HL-60/S4 treated with phorbol 12-myristate 13-acetate at 8.2 ng/mL for 4 days and 3 days (cell line): ENCODE results near the gene ANKRD10.
"Not testable (repeated sequence)": the region's sequence is repeated elsewhere in the genome, so short reads cannot be mapped to it uniquely, and the experiment has no call there.

Experiments used
- in situ Hi-C: fragments of 300-500 bp; cut with MboI; formaldehyde crosslinking; loops from 2 replicates; pipeline ENCODE4 v1.15.0; 2022; ENCODE audit warnings: low sequenced_read_pairs

ANKRD10 gene

DNA sequence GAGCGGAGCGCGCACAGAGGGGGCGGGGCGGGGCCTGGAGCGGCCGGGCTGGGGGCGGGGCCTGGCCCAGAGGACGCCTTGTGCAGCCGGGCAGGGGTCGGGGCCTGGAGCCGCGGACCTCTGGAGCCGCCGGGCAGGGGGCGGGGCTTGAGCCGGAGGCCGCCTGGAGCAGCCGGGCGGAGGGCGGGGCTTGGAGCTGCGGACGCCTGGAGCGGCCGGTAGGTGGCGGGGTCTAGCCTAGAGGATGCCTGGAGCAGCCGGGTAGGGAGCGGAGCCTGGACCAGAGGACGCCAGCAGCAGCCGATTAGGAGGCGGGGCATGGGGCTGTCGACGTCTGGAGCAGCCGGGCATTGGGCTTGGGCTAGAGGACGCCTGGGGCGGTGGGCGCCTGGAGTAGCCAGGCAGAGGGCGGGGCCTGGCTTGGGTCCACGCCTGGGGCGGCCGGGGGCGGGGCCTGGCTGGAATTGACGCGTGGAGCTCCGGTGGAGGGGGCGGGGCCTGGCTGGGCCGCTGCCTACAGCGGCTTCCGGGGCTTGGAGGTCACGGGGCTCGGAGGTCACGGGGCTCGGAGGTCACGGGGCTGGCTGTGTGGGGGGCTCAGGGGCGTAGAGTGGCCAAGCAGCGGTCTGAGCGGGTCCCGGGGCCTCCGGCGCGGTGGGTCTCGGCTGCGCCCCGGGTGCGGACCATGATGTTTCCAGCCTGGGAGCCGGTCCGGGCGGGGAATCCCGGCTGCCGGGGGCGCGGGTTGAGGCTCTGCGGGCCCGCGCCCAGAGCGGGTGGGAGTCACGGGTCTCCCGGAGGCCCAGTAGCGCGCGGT is at the start of gene ANKRD10:
Gene ANKRD10, minus strand, starts transcription at position 13 of the 817 bp plus-strand sequence. CDS start 135 bp downstream, outside the sequence.
- in situ Hi-C loops, result no loop called here

DNA sequence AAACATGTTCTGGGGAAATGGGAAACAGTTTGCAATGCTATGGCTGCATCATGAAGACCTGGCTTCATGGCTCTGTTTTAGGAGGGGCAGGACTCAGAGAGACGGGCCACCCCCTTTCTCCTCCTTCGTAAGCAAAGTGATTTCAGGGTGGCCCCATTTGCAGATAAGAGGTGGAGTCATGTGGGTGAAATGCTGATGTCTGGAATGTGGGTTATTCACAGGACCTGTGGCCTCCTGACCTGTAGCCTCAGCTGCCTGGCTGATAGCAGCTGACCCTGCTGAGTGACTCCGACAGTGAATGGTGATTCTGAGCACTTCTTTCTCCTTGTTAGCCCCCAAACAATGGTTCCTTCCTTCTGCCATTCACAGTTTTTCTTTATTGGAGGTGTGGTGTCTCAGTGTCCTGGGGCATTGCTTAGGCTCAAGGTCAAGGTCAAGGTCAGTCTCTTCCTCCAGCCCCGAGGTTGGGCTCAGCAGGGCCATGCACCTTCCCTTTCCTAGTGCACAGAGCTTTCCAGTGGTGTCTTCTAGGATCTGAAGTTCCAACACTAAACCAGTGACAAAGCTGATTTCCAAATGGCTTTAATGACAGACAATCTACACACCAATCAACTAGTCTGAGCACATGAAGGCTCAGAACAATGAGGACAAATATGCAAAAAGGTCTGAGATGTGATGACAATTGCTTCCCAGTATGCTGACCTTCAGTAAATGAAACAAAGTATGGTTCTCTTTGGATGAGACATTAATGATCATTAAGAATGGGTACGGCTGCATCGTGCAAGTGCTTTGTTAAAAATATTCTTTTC is 49.6 kb upstream of the ANKRD10 start:
- in situ Hi-C loops, result no loop called here

DNA sequence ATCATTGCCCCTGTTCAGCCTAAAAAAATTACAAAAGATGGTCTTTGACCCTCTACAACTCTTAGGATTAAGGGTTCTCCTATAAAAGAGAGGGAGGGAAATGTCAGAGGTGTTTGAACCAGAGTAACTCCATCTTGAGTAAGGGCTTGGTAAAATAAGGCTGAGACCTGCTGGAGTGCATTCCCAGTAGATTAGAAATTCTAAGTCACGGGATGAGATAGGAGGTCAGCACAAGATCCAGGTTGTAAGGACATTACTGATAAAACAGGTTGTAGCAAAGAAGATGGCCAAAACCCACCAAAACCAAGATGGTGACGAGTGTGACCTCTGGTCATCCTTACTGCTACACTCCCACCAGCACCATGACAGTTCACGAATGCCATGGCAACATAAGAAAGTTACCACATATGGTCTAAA is 48.7 kb upstream of the ANKRD10 start:
- in situ Hi-C loops, result no loop called here

DNA sequence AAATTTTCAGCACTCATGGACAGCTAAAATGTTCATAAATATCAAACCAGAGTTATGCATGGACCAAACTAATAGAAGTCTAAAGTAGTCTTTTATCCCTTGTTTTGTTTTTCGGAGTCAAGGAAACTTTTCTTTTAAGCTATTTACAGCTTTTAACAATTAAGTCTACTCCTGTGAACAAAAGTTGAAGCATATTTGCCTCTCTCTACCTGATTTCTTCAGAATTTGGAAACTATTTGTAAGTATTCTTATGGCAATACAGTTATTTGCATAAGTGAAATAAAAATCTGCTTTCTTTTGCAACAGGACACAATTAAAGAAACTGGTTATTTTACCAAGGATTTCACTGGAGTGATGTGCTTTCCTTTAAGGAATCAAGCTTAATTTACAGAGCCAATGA is 47.1 kb upstream of the ANKRD10 start:
- in situ Hi-C loops, result no loop called here

DNA sequence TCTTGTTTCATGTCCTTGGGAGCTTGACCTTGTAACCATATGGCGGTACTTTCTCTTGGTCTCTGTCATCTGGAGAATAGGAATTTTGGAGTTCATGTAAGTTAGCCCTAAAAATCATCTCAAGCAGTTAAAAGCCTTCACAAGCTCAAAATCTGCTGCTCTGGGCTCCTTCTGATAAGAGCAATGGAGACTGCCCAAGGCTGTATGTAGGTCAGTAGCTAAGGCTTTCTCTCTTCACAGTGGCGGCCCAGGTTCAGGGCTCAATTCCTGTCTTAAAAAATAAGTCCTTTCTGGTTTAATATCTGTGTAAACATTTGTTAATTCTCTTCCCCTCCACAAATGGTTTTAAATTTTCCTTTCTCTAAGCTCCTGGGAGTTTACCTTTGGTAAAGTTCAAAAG is 45.3 kb upstream of the ANKRD10 start:
- in situ Hi-C loops, result no loop called here

DNA sequence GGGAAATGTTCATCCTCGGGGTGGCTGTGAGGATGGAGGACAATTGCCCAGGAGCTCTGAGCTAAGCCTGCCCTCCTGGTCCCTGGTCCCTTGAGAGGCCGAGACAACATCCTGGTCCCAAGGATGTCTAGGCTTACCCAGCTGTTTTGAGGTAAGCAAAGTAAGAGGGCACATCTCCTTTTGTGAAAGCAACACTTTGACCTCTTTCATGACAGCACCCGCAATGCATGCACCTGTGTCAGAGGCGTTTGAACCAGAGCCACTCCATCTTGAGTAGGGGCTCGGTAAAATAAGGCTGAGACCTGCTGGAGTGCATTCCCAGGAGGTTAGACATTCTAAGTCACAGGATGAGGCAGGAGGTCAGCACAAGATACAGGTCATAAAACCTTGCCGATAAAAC is 43.1 kb upstream of the ANKRD10 start:
- in situ Hi-C loops, result no loop called here

DNA sequence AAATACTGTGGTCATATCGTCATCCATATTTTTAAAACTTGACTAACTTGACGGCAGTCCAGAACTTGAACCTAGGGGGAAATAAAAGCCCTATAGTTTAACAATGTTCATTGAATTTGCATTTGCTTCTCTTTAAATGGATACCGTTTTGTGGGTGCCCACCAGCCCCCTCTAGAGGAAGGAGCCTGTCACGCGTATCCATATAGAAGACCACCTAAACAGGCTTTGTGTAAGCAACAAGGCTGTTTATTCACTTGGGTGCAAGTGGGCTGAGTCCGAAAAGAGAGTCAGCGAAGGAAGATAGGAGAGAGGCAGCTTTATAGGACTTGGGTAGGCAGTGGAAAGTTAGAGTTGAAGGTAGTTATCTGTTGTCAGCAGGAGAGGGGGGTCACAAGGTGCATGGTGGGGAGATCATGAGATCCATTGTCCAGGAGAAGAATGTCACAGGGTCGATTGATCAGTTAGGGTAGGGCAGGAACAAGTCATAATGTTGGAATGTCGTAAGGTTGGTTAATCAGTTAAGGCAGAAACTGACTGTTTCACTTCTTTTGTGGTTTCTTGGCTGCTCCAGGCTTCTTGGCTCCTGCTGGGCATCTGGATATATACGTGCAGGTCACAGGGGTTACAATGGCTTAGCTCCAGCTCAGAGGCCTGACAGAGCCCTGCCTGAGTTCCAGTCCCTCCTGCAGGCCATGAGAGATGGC is 42.5 kb upstream of the ANKRD10 start:
- in situ Hi-C loops, result no loop called here

DNA sequence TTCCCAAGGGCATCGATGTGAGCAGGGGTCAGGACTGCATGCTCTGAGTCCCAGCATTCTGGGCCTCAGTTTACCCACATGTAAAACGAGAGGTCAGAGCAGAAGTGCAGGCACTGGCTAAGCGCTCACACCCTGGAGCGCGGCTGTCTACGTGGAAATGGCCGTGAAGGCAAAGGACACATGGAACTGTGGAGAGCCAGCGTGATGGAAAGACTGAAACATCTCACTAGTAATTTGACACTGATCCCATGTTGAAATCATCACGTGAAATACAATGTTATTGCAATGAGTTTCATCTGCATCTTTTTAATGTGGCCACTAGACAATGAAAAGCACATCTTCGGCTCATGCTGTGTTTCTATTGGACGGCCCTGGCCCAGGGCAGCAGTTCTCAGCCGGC is 41.3 kb upstream of the ANKRD10 start:
- in situ Hi-C loops, result not testable (repeated sequence)

DNA sequence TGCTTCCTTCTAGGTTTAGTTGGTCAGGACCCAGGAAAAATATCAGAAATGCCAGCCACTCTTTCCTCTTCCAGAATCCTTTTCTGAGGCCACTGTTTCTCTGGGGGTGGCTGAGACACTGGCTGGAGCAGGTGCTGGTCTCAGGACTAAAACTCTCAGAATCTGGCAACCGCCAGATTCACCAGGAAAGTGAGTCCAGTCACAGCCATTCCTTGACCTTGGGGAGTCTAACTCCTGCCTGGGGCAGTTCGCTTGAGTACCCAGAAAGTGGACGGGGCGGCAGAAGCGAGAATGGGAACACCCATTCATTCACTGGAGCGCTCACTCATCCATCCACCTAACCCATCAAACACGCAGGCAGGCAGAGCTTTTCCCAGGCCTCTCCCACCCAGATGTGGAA is 40.7 kb upstream of the ANKRD10 start:
- in situ Hi-C loops, result not testable (repeated sequence)

DNA sequence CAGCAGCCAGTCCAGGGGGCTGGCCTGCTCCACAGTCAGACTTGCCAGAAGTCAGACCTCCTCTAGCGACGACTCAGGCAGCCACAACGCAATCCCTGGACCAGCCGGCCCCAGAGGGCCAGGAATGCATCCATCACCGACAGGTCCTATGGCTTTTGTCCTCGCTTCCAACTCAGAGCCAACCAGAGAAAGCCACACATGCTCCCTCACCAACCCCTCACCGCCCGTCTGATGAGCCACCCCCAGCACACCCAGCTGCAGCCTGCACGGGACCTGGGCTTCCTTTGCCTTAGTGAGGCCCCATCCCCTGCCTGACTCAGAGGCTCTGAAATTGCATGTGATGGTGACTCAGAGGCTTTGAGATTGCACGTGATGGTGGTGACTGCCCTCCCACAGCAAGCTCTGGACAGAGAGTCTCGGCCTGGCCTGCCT is 40.2 kb upstream of the ANKRD10 start:
- in situ Hi-C loops, result not testable (repeated sequence)

DNA sequence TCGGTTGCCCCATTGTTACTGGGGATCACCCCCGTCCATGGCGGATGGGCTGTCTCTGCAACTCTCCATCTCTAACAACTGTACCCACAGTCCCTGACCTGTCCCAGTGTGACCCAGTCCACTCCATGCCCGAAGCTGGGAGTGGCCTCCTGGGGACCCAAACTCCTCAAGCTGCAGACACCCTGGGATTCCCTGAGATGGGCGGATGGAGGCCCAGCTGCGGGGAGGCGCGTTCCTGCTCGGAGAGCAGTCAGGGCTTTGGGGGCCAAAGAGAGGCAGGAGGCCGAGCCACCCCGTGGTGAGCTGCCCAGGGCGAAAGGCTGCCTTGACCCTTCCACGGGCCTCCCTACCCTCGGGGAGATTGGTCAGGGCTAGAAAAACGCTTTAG is 39.7 kb upstream of the ANKRD10 start:
- in situ Hi-C loops, result not testable (repeated sequence)

DNA sequence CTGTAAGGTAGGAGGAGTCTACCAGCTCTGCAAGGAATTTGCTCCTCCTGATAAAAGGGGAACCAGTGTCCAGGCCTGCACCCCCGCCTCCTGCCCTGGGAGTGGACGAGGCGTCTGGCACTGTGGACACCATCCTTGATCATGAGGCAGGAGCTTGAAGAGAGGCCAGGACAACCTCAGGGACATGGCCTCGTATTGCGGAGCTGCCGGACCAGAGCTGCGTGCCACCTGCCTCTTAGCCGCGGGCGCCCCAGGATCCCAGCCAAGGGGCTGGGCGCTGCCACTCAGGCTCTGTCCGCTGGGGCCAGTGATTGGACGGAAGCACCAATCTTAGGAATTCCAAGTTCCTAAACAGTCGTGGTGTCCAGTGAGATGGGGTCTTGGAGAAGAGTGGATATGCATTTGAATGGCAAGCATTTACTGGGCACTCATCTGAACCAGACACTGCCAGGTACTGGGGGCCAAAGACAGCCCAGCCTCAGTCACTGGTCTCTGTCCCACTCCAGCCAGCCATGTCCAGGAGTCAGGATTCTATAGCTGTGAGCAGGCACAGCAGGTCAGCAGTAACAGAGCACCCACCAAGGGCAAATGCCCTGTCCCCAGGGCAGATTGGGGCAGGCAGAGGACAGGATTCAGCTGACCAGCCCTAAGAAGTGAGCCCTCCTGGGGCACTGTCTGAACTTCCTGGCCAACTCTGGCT is 39.1 kb upstream of the ANKRD10 start:
- in situ Hi-C loops, result no loop called here

DNA sequence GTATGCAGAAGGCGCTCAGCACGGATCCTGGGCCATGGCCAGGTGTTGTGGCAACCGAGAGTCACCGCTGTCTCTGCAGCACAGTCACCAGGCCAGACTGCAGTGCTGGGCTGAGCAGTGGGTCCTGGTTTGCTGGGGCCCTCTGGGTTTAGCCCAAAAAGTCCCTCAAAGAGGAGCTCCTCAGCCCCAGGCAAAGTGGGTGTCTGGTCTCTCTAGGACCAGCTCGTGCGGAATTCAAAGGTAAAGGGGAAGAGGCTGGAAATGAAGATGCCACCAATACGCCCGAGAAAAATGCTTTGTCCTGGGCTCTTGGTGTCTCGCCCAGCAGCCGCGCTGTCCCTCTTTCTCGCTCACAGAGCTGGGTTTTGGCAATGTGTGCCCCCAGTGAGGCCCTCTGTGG is 38.5 kb upstream of the ANKRD10 start:
- in situ Hi-C loops, result no loop called here

DNA sequence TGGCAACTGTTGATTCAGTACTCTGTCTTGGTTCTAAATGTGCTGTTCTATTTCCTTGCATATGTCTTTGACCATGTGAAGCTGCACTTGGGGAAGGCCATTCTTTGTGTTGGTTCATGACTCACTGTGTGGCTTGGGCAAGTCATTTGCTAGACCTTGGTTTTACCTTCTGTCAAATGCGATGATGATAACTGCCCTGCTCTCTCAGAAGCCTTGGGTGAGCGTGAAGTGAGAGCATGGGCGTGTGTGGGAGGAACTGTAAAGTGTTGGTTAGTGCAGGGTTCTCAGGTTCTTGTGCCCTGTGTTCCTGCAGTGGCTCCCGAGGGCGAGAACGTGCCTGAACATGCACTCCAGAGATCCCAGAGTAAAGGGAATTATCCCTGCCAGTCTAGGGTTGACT is 37.3 kb upstream of the ANKRD10 start:
- in situ Hi-C loops, result not testable (repeated sequence)

DNA sequence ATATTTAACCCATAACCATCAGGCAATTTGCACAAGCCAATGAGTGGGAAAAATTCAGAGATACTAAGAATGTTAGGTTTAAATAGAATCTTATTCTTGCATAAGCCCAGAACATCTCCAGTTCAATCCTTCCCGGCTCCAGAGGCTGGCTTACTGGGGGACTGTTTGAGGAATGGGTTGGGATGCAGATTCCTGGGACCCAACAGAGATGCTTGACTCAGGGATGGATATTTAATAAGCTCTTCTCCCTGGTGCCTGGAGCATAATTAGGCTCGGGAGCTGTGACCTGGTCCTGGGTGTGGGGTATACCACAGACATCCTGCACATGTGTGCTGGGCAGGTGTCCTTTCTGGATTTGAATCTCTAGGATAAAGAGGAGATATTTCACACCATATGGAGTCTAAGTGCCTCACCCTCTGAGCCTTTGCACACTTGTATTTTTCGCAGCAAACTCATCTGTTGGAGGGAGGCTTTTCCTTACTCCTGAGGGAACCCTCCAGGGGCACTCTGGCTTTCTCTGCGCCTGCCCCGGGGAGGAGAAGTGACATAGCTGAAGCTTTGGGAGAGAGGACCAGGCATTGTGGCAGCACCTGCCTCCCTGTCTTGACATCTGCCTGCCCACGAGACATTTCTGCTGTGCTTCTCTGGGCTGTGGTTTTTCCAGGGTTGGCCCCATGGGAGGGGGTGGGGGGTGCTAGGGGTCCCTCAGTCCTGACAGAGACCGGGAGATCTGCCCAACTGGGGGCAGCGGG is 36.1 kb upstream of the ANKRD10 start:
- in situ Hi-C loops, result no loop called here

DNA sequence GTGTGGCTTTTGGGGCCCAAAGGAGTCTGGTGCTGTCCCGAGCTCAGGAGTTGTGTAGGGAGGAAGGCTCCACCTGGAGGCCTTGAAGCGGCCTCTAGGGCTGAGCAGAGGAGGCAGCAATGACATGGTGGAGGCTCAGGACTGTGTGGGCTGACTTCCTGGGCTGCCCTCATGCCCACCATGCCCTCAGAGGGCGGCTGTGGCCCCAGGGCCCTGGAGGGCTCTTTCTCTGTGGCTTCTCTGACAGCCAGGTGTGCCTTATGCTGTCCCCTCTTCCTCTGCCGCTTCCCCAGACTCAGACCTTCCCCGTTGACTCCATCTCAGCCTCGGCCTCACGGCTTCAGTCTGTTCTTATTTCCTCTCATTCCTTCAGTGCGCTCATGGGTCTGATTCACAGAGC is 35.5 kb upstream of the ANKRD10 start:
- in situ Hi-C loops, result no loop called here

DNA sequence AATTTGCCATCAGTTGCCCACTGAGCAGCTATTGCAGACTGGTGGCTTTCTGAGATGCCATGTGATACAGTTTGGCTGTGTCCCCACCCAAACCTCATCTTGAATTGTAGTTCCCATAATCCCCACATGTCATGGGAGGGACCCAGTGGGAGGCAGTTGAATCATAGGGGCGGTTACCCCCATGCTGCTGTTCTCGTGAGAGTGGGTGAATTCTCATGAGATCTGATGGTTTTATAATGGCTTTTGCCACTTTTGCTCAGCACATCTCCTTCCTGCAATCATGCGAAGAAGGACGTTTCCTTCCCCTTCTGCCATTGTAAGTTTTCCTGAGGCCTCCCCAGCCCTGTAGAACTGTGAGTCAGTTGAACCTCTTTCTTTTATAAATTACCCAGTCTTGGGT is 34.8 kb upstream of the ANKRD10 start:
- in situ Hi-C loops, result no loop called here

DNA sequence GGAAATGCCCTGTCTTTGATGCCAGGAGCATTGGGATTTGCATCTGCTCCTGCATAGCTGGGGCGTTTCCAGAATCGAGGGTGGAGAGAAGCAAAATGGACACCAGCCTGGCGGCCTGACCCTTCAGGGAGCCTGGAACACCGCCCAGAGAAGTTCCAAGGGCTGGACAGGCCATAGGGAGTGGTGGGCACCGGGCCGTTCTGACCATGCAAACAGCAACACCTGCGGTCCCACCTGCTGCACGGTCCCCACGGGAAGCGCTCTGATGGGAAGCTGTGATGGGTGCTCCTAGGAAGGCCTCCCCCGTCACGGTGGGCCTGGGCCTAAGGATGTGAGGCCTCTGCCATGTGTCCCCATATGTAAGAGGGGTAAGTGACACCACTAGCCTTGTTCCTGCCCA is 34.2 kb upstream of the ANKRD10 start:
- in situ Hi-C loops, result no loop called here

DNA sequence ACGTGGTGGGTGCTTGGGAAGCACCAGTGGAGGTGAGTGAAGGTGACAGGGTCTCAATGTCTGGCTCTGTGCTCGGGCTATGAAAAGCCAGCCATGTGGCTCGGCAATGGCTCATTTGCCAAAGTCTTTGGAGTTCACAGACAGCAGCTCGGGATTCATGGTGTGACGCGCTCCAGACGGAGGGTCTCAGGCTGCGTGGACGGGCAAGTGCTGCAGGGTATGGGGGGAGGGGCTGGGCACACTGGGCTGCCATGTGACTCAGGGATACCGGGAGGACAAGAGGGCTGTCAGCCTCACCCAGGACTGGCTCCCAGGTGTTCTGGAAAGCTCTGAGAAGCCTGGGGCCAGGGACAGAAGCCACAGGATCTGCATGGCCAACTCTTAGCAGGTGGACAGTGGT is 32.5 kb upstream of the ANKRD10 start:
- in situ Hi-C loops, result not testable (repeated sequence)

DNA sequence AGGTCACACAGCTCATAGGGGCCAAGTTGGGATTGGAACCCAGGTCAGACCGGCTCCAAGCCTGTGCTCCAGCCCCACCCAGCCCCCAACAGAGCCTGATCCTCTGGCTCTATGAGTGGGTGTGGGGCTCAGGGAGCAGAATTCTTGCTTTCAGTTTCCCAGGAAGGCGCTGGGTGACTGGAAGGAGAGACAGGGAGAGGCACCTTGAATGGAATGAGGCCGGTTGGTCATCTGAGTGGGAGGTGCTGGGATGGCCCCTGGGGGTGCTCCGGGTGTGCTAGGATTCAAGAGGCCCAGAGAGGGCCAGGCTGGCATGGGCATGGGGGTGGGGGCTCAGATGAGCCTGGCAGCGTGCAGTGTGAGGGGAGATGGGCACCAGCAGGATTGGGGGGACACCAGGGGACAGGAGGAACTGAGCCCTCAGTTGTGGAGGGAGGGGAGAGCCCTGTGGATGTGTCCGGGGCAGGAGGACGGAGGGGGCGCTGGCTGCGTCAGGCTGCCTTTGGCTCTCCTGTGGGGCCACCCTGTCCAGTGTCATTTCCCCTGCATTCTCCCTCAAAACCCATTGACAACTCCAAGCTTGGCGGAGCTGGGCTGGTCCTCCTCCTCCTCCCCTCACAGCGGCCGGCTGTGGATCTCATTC is 31.2 kb upstream of the ANKRD10 start:
- in situ Hi-C loops, result no loop called here
